Keratinocyte (primary cell): Measurements from ENCODE around the gene ARHGEF19. TPM values are rescaled to one million over a fixed set of nuclear protein-coding genes. Genes with fewer than 3 reads are reported as not detected.

Source experiments
- DNase-seq: peaks from one replicate; pipeline ENCODE4 v3.0.0-alpha.2; 2011; ENCODE audit warnings: low read depth, missing footprints, low spot score
- FAIRE-seq: peaks from 2 replicates; lab custom pipeline; 2011; peaks lifted over from hg19 to GRCh38; lab: Jason Lieb, UNC
- H2AFZ ChIP-seq: 2 replicates; pipeline ENCODE4 v1.6.0; 2012; ENCODE audit warnings: low read length, control low read depth, inconsistent platforms; ENCODE audit not compliant: control insufficient read depth
- H3K27ac ChIP-seq: 2 replicates; pipeline ENCODE4 v1.5.1; 2011; ENCODE audit warnings: low read length; ENCODE audit not compliant: control insufficient read depth, insufficient read depth
- H3K27me3 ChIP-seq: 3 replicates; pipeline ENCODE4 v1.6.0; 2011; ENCODE audit warnings: low read length; ENCODE audit not compliant: control insufficient read depth, insufficient read depth; ENCODE audit errors: extremely low read depth
- H3K36me3 ChIP-seq, 2 experiments: 2 replicates in 1 of 2; 3 replicates in 1 of 2; pipeline ENCODE4 v1.5.1; 2011; ENCODE audit warnings: low read length in 2 of 2, mild to moderate bottlenecking in 1 of 2; ENCODE audit not compliant: control insufficient read depth in 2 of 2, insufficient read depth in 2 of 2; ENCODE audit errors: extremely low read depth in 1 of 2
- H3K4me1 ChIP-seq: 3 replicates; pipeline ENCODE4 v1.5.1; 2011; ENCODE audit warnings: low read length; ENCODE audit not compliant: control insufficient read depth, insufficient read depth; ENCODE audit errors: extremely low read depth
- H3K4me2 ChIP-seq: 3 replicates; pipeline ENCODE4 v1.6.0; 2011; ENCODE audit warnings: low read depth, low read length; ENCODE audit not compliant: control insufficient read depth, insufficient read depth; ENCODE audit errors: extremely low read depth
- H3K4me3 ChIP-seq, 3 experiments: fragments of 200-600 bp in 1 of 3; sonication (generic) in 1 of 3; 2 replicates in 2 of 3; 3 replicates in 1 of 3; pipeline ENCODE4 v1.5.1; 2011 to 2016; ENCODE audit warnings: low read length in 3 of 3, mild to moderate bottlenecking in 3 of 3, control low read depth in 2 of 3, inconsistent platforms in 1 of 3, low read depth in 1 of 3, mixed read lengths in 1 of 3, mixed run types in 1 of 3, moderate library complexity in 1 of 3; ENCODE audit not compliant: control insufficient read depth in 2 of 3, insufficient read depth in 2 of 3; ENCODE audit errors: extremely low read depth in 1 of 3
- H3K79me2 ChIP-seq: 2 replicates; pipeline ENCODE4 v1.6.0; 2012; ENCODE audit warnings: low read length; ENCODE audit not compliant: control insufficient read depth, insufficient read depth
- H3K9ac ChIP-seq: 3 replicates; pipeline ENCODE4 v1.6.0; 2011; ENCODE audit warnings: low read length; ENCODE audit not compliant: control insufficient read depth, insufficient read depth; ENCODE audit errors: extremely low read depth
- H3K9me1 ChIP-seq: 3 replicates; pipeline ENCODE4 v1.6.0; 2011; ENCODE audit warnings: low read length; ENCODE audit not compliant: control insufficient read depth, insufficient read depth; ENCODE audit errors: extremely low read depth
- H3K9me3 ChIP-seq: 2 replicates; pipeline ENCODE4 v1.5.1; 2012; ENCODE audit warnings: low read depth, low read length; ENCODE audit not compliant: control insufficient read depth
- H4K20me1 ChIP-seq: 3 replicates; pipeline ENCODE4 v1.6.0; 2011; ENCODE audit warnings: low read length; ENCODE audit not compliant: control insufficient read depth, insufficient read depth; ENCODE audit errors: extremely low read depth
- EZH2 ChIP-seq: IDR thresholded peaks from one replicate; pipeline ENCODE4 v1.6.1; 2012; ENCODE audit warnings: inconsistent platforms, mild to moderate bottlenecking, low read length, moderate library complexity
- dilution Hi-C: fragments of 300-500 bp; cut with MboI; formaldehyde crosslinking; loops from one replicate; pipeline ENCODE4 v1.7.0; 2020; ENCODE audit warnings: low sequenced_read_pairs; ENCODE audit not compliant: extremely low pct_ligation_motif_present
- polyA plus RNA-seq, 5 experiments: library from polyadenylated mRNA; depleted of rRNA in 3 of 5; stranded (reverse) in 3 of 5; stranded (forward) in 1 of 5; unstranded in 1 of 5; fragments of >200 nt; gene quantifications; 1 replicate in 1 of 5; 2 replicates in 3 of 5; 3 replicates in 1 of 5; pipeline versions ENCODE4 v1.2.1 to v1.2.3, GENCODE V29; 2011 to 2012; ENCODE audit warnings: missing spikeins in 2 of 5, low read depth in 1 of 5, low replicate concordance in 1 of 5
- TF ChIP-seq, protein P1 (sequence below), 3 experiments: IDR thresholded peaks in 1 of 3; conservative IDR thresholded peaks in 1 of 3; optimal IDR thresholded peaks in 1 of 3; 2 replicates in 2 of 3; 3 replicates in 1 of 3; pipeline versions ENCODE3 to v1.5.1; 2011; ENCODE audit warnings: low read length in 3 of 3, mild to moderate bottlenecking in 3 of 3, moderate library complexity in 2 of 3, control low read depth in 1 of 3, inconsistent platforms in 1 of 3; ENCODE audit not compliant: insufficient read depth in 2 of 3; ENCODE audit errors: extremely low read depth in 1 of 3

The ARHGEF19 gene
- polyA plus RNA-seq, 1 donor (not counting 4 experiments of a cell fraction or from before 2014, with no cell fraction given) = 5.0 TPM

DNA sequence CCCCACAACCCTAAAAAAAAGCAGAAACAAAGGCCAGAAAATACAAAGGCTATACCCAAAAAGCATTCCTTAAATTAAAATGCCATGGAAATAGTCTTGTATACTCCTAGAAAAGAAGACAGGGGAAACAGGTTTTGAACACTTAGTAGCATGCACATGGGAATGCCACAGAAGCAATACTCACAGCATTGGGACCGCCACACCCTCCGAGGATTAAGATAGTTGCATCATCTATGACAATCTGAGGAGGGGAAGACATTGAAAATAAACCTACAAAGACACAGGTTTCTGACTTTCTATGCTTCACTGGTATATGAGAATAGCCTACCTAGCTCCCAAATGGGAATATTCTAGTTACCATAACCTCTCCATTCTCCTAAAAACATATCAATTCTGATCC, 40.5 kb upstream of the ARHGEF19 start:
- FAIRE-seq (no peak), DNase-seq (no peak)
- Histone ChIP-seq H3K27me3 (no peaks in the 10 kb centered on the region), H3K27ac (no peak overlapping the region), H3K9me1 (peaks cover 3% of the 10 kb centered on the region), H3K9me3 (no peaks in the 10 kb centered on the region), H4K20me1 (no peaks in the 10 kb centered on the region), H3K36me3 (peaks cover 13 to 16% of the 10 kb centered on the region in 2 experiments), H3K79me2 (no peaks in the 10 kb centered on the region), H3K4me2 (no peak overlapping the region), H3K4me1 (peaks cover 15% of the 10 kb centered on the region), H3K4me3 (no peak overlapping the region), H2AFZ (no peak overlapping the region), H3K9ac (no peak overlapping the region)
- dilution Hi-C loops = no loop called here
- TF ChIP-seq, protein P1, sequence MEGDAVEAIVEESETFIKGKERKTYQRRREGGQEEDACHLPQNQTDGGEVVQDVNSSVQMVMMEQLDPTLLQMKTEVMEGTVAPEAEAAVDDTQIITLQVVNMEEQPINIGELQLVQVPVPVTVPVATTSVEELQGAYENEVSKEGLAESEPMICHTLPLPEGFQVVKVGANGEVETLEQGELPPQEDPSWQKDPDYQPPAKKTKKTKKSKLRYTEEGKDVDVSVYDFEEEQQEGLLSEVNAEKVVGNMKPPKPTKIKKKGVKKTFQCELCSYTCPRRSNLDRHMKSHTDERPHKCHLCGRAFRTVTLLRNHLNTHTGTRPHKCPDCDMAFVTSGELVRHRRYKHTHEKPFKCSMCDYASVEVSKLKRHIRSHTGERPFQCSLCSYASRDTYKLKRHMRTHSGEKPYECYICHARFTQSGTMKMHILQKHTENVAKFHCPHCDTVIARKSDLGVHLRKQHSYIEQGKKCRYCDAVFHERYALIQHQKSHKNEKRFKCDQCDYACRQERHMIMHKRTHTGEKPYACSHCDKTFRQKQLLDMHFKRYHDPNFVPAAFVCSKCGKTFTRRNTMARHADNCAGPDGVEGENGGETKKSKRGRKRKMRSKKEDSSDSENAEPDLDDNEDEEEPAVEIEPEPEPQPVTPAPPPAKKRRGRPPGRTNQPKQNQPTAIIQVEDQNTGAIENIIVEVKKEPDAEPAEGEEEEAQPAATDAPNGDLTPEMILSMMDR (optimal IDR thresholded peaks at IDR 0.05 in 1 of 3, IDR thresholded peaks at IDR 0.05 in 1 of 3, conservative IDR thresholded peaks at IDR 0.05 in 1 of 3; ENCODE audit: extremely low read depth in 1 of 3, insufficient read depth in 2 of 3, low read length in 3 of 3) = no peak
- no peak for TF ChIP-seq EZH2

DNA sequence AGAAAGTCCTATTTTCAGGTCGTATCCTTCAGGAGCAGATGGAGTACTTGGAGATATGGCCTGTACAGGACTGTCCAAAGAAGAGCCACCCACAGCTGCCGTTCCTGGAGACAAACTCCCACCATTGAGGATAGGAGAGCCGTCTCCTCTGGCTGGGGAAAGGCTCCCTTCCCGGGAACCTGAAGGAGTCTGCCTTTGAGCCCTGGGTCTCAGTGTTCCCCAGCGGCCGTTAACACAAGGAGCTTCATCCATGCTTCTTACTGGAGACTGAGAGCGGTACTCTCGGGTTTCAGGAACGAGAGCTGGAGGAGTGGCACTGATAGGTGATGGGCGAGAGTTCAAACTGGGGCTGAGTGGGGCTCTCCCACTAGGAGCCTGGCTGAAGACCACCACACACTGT, 38.9 kb upstream of the ARHGEF19 start:
- Histone ChIP-seq H4K20me1 (no peaks in the 10 kb centered on the region), H3K9me1 (peaks cover 3% of the 10 kb centered on the region), H2AFZ (no peak overlapping the region), H3K4me2 (no peak overlapping the region), H3K27me3 (no peaks in the 10 kb centered on the region), H3K9me3 (no peaks in the 10 kb centered on the region), H3K4me3 (no peak overlapping the region), H3K4me1 (peaks cover 15% of the 10 kb centered on the region), H3K36me3 (peaks cover 13 to 20% of the 10 kb centered on the region in 2 experiments), H3K9ac (no peak overlapping the region), H3K27ac (no peak overlapping the region), H3K79me2 (no peaks in the 10 kb centered on the region)
- dilution Hi-C loops = no loop called here
- TF ChIP-seq EZH2 = no peak
- TF ChIP-seq, protein P1 (optimal IDR thresholded peaks at IDR 0.05 in 1 of 3, IDR thresholded peaks at IDR 0.05 in 1 of 3, conservative IDR thresholded peaks at IDR 0.05 in 1 of 3; ENCODE audit: extremely low read depth in 1 of 3, insufficient read depth in 2 of 3, low read length in 3 of 3) = no peak
- FAIRE-seq (no peak), DNase-seq (no peak)
